Measurements from ENCODE around the gene AFF1. TPM values are rescaled to one million over a fixed set of nuclear protein-coding genes. Genes with fewer than 3 reads are reported as not detected.
"Not testable (repeated sequence)": the region's sequence is repeated elsewhere in the genome, so short reads cannot be mapped to it uniquely, and the experiment has no call there.

AFF1 gene
- total RNA-seq, 1 experiment from 2014 or later, result 6.8 TPM

- DNase-seq (ENCODE audit: low read depth), result no peak
- in situ Hi-C loops (cut with HindIII; ENCODE audit: low pct_unique_long_range_greater_than_20kb, low sequenced_read_pairs), result no loop called here
Measured at GRCh38 chr4:87078987-87079486, 144.2 kb downstream of the AFF1 start.

GRCh38 chr4:87079967-87080366 is 145.2 kb downstream of the AFF1 start:
- in situ Hi-C loops (cut with HindIII; ENCODE audit: low pct_unique_long_range_greater_than_20kb, low sequenced_read_pairs), result no loop called here
- DNase-seq (ENCODE audit: low read depth), result no peak

GRCh38 chr4:87080462-87080861 is 145.7 kb downstream of the AFF1 start:
- in situ Hi-C loops (cut with HindIII; ENCODE audit: low pct_unique_long_range_greater_than_20kb, low sequenced_read_pairs), result no loop called here

GRCh38 chr4:87081826-87082225 is 147.0 kb downstream of the AFF1 start:
- peak; percentile 54 for DNase-seq (ENCODE audit: low read depth)
- in situ Hi-C loops (cut with HindIII; ENCODE audit: low pct_unique_long_range_greater_than_20kb, low sequenced_read_pairs), result no loop called here

More at GRCh38 chr4:87080462-87080861, 145.7 kb downstream of the AFF1 start:
- DNase-seq (ENCODE audit: low read depth), result no peak

GRCh38 chr4:87085732-87086131 is 150.9 kb downstream of the AFF1 start:
- DNase-seq (ENCODE audit: low read depth); in situ Hi-C loops (cut with HindIII; ENCODE audit: low pct_unique_long_range_greater_than_20kb, low sequenced_read_pairs): not testable (repeated sequence)

GRCh38 chr4:87086143-87086805 is 151.5 kb downstream of the AFF1 start:
- in situ Hi-C loops (cut with HindIII; ENCODE audit: low pct_unique_long_range_greater_than_20kb, low sequenced_read_pairs), result no loop called here
- DNase-seq (ENCODE audit: low read depth), result no peak

GRCh38 chr4:87087015-87087414 is 152.2 kb downstream of the AFF1 start:
- in situ Hi-C loops (cut with HindIII; ENCODE audit: low pct_unique_long_range_greater_than_20kb, low sequenced_read_pairs), result no loop called here
- DNase-seq (ENCODE audit: low read depth), result no peak

- DNase-seq (ENCODE audit: low read depth), result no peak
- in situ Hi-C loops (cut with HindIII; ENCODE audit: low pct_unique_long_range_greater_than_20kb, low sequenced_read_pairs), result no loop called here
Measured at GRCh38 chr4:87087420-87087819, 152.6 kb downstream of the AFF1 start.

GRCh38 chr4:87088186-87088585 is 153.4 kb downstream of the AFF1 start:
- in situ Hi-C loops (cut with HindIII; ENCODE audit: low pct_unique_long_range_greater_than_20kb, low sequenced_read_pairs), result no loop called here
- no peak for DNase-seq (ENCODE audit: low read depth)

- DNase-seq (ENCODE audit: low read depth), result peak; percentile 45
- in situ Hi-C loops (cut with HindIII; ENCODE audit: low pct_unique_long_range_greater_than_20kb, low sequenced_read_pairs), result no loop called here
Measured at GRCh38 chr4:87089368-87089767, 154.6 kb downstream of the AFF1 start.

GRCh38 chr4:87090305-87090704 is 155.5 kb downstream of the AFF1 start:
- no peak for DNase-seq (ENCODE audit: low read depth)
- in situ Hi-C loops (cut with HindIII; ENCODE audit: low pct_unique_long_range_greater_than_20kb, low sequenced_read_pairs), result no loop called here

- in situ Hi-C loops (cut with HindIII; ENCODE audit: low pct_unique_long_range_greater_than_20kb, low sequenced_read_pairs), result no loop called here
- DNase-seq (ENCODE audit: low read depth), result peak; percentile 96
Measured at GRCh38 chr4:87092389-87093141, 157.8 kb downstream of the AFF1 start.

- DNase-seq (ENCODE audit: low read depth), result peak; percentile 72
- in situ Hi-C loops (cut with HindIII; ENCODE audit: low pct_unique_long_range_greater_than_20kb, low sequenced_read_pairs), result no loop called here
Measured at GRCh38 chr4:87093443-87094123, 158.8 kb downstream of the AFF1 start.

- no peak for DNase-seq (ENCODE audit: low read depth)
- in situ Hi-C loops (cut with HindIII; ENCODE audit: low pct_unique_long_range_greater_than_20kb, low sequenced_read_pairs), result no loop called here
Measured at GRCh38 chr4:87097075-87097474, 162.3 kb downstream of the AFF1 start.

- in situ Hi-C loops (cut with HindIII; ENCODE audit: low pct_unique_long_range_greater_than_20kb, low sequenced_read_pairs), result no loop called here
Measured at GRCh38 chr4:87100168-87100567, 165.4 kb downstream of the AFF1 start.

GRCh38 chr4:87101543-87102199 is 166.9 kb downstream of the AFF1 start:
- DNase-seq (ENCODE audit: low read depth), result no peak
- in situ Hi-C loops (cut with HindIII; ENCODE audit: low pct_unique_long_range_greater_than_20kb, low sequenced_read_pairs), result no loop called here

More at GRCh38 chr4:87100168-87100567, 165.4 kb downstream of the AFF1 start:
- peak; percentile 16 for DNase-seq (ENCODE audit: low read depth)

GRCh38 chr4:87103086-87103485 is 168.3 kb downstream of the AFF1 start:
- no peak for DNase-seq (ENCODE audit: low read depth)
- in situ Hi-C loops (cut with HindIII; ENCODE audit: low pct_unique_long_range_greater_than_20kb, low sequenced_read_pairs), result no loop called here

- in situ Hi-C loops (cut with HindIII; ENCODE audit: low pct_unique_long_range_greater_than_20kb, low sequenced_read_pairs), result no loop called here
- DNase-seq (ENCODE audit: low read depth), result peak; percentile 63
Measured at GRCh38 chr4:87103691-87104187, 168.9 kb downstream of the AFF1 start.
